ENCODE data around the gene GRM7.
A peak's percentile ranks its signal among the peaks of the same experiment; 100 is the strongest.

The GRM7 gene

DNA sequence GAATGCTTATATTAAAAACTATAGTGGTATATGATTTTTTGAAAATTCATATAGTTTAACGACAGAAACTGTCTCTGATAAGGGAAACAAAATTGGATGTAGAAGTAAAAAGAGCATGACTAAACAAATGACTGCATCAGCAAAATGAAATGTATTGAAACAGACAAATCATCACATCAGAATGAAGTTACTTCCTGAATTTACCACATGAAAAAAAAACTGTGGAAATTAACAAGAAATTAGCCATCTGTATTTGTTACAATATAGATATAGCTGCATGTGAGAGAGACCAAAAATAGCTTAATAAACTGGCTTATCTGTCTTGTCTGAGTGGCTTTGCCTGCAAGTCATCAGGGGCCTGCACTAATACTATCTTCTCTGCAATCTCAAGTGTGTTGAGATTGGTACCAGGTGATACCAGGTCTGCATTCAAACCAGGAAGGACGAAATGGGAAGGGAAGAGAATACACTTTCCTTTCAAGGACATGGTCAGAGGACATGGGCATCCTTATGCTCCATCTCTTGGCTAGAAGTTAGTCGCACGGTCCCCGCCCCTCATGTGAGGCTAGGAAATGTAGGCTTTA lies 388.7 kb downstream of the GRM7 start:
- peak; percentile 0 for DNase-seq

DNA sequence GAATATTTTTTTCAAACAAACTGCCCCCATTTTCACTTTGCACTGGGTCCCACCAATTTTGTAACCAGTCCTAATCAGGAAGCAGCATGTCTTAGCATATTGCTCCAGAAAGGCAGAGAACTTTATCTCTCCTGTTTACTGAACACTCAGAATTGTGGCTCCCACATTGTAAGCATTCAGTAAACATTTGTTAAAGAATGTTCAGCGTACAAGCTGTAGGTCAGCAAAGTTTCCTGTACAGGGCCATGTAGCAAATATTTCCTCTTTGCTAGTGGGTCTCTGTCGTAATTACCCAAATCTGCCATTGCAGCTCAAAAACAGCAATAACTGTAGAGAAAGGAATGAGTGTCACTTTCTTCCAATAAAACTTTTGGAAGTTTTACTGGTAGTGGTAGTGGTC lies 393.3 kb downstream of the GRM7 start:
- DNase-seq = no peak

DNA sequence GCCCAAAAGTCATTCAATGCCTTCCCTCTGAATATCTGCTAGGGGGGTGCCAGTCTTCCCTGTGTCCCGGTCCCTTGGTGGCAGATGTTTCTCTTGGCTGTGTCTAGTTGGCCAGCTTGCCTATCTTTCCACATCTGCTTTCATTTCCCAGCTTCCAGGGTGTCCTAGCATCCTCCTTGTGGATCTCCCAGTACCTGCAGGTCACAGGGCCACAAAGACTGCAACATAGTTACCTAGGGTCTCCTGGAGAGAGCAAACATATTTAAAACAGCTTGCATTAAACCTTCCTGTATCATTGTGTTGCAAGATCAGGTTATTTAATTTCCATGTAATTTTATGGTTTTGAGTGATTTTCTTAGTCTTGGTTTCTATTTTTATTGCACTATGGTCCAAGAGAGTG lies 400.1 kb downstream of the GRM7 start:
- DNase-seq = no peak

DNA sequence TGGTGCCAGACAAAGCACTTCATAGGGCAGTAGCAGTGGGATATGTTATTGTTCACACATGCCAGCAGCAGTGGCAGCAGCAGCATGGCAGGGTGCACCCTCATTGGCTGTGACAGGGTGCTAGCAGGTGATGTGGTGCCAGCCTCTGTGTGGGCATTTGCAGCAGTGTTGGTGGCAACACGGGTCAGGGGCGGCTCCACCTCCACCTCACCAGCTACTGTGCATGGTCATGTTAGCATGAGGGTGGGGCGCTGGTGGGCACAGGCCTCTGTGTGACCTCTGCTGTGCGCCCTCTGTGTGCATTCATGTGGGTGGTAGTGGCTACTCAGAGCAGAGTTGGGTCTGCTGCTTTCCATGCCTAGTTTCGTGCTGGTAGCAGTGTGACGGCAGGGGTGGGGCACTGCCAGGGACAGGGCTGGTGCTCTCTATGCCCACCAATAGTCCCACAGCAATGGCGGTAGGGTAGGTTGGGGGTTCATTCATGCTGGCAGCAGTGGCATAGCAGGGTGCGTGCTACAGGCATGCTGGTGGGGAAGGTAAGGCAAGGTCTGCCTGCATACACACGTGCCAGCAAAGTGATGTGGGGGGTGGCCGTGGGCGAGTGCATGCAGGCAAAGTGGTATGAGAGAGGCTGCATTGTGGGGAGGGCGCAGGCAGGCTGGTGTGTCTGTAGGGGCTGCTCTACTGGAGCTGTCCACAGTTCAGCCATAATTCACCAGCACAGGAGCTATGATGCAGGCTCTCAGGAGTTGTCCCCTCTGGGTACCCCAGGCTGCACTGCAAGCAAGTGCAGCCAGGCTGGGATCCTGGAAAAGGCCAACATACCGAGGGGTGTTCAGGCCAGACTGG lies 402.7 kb downstream of the GRM7 start:
- DNase-seq = no peak

DNA sequence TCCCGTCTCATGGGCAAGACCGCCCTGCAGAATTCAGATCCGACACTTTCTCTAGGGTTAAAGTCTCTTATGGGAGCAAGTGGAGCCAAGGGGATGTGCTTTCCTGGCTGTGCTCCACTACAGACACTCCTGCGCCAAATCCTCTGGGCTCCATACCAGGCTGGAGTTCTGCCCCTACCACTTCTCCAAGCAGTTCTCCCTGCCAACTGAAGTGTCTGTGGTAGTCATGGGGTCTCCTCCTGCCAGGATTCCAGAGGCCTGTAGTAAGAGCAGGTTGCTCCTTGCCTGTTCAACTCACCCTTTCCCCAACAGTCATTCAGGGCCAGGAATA lies 403.2 kb downstream of the GRM7 start:
- no peak for DNase-seq

DNA sequence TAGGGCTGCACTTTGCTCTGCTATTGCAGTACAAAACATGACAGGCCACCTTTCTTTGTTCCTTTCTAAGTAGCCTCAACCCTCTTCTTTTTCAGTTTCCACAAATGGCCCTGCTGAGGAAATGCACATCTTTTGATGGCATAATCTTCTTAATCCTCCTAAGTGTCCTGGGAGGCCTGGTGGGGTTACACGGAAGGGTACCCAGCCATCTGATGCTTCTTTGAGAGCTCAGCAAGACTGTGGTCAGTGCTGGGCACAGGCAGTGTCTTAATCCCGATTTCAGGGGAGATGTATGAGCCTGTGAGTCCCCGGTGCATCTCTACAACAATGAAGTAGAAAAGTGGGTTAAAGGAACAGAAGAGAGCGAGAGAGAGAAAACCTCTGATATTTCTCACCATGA lies 404.8 kb downstream of the GRM7 start:
- DNase-seq = no peak

DNA sequence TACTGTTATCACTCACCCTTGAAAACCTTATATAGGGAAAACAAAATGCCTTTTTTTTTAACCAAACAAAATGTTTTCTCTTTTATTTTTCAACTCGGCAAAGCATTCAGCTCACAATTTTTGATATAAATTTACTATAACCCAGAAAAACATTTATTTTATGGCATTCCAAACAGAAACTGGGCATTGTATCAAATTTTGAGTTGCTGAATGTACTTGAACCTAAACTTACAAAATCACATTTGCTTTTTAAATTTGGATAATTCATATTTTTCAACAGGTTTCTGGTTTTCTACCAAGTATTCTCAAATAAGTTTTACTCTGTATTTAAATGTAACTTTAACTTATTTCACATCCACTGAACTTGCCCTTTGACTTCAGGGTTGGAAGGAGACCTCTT lies 405.6 kb downstream of the GRM7 start:
- no peak for DNase-seq

DNA sequence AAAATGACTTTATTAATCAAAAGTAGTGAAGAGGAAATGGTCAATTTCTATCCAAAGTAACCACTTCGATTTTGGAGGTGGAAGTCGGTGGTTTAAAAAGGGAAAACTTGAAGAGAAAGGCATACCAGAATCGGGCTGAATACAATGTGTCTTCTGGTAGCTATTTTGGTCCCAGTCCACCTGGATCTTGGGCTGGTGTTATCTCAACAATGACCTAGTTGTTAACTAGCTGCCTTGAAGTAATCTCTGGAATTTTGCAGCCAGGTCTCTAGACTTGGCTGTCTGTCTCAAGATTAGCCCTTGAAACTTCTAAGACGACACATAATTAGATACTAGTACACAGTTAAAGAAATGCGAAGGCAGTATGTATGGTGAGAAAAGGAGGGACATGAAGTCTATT lies 409.8 kb downstream of the GRM7 start:
- no peak for DNase-seq

DNA sequence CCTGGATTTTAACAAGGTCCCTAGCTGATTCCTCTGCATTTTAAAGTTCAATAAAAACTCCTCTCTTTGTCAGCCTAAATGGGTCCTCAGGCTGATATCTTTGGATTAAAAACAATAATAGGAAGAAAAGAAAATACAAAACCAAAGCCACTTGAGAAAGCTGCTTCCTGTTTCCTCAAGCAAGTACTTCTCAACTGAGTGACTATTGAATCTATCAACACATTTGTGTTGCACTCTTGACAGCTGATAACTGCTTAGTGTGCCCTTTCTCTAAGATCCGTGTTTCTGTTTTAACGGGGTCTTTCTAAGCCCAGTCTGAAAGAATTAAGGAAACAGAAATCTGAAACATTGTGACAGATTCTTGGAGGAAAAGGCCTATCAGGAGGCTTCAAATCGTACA lies 410.7 kb downstream of the GRM7 start:
- DNase-seq = no peak

DNA sequence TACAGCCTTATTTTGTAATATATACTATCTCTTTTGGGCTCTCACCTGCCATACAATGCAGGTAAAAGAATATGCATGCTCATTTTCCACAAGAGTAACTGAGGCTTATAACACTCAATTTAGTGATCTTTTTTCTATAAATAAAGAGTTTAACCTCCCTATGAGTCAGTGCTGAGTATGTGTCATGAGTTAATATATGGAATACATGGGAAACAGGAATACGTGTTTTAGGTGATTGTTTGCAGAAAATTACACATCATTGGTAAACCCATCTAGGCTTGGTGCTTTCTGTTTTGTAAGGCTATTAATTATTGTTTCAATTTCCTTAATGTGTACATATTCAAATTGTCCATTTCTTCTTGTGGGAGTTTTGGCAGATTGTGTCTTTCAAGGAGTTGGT lies 411.3 kb downstream of the GRM7 start:
- DNase-seq = no peak

DNA sequence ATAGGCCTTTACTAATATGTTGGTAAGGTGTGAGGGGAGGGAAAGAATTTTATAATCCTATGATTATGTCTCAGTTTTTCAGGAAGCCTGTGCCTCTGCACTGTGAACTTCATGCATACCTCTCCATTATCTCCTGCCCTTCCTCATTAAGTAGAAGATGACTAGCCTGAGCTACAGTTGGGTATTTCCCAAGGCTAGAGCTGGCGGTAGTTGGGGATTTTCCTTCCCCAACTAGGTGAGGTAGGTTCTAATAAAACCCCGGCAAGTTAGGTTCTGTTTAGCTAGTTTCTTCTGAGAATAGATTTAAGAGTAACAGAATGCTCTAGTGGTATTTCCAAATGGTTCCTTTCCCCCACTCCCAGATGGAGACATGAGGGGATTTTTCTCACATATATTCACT lies 414.5 kb downstream of the GRM7 start:
- DNase-seq = no peak

DNA sequence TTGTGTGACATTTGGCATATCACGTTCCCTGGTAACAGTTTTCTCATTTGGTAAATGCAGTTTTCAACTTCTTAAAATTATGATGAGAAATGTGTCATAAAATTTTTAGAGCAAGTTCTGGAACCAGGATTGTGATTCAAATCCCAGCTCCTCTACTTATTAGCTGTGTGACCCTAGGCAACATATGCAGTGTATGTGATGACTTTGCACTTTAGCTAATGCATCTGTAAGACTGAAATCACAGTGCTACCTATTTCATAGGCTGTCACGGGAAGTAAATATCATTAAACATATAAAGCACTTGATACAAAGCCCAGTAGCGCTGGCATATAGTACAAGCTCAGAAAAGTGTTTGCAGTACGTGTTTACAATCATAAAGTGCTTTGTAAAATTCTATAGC lies 419.4 kb downstream of the GRM7 start:
- no peak for DNase-seq

DNA sequence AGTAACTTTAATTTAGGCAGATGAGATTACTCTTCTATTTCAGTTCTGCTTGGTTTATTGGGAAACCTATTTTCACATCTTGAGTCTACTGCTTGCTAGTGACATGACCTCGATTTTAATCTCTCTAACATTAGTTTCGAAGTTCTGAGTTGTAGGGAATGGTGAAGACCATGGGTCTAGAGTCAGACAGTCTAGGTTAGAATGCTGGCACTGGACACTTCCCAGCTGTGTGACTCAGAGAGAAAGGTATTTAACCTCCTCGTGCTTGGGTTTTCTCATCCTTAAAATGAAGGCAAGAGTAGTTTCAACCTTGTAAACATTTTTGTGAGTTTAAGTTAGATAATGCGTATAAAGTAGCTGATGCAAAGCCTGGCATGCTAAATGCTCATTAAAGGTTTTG lies 422.1 kb downstream of the GRM7 start:
- no peak for DNase-seq

DNA sequence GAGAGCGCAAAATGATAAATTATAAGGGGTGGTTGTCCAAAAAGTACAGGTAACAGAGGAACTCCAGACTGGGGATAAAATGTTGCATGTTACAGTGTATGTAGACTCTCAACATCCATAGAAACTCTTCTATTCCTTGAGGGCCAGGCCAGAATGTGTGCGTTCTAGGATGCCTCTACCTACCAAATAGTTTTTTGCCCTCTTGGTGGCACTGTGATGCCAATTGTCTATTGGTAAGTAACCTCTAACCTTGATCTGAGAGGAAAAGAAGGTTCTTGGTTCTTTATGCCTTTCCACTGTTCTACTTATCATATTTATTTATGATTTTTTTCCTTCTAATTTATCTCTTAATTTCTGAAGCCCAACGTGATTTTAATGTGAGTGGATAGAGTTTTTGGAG lies 424.6 kb downstream of the GRM7 start:
- no peak for DNase-seq

DNA sequence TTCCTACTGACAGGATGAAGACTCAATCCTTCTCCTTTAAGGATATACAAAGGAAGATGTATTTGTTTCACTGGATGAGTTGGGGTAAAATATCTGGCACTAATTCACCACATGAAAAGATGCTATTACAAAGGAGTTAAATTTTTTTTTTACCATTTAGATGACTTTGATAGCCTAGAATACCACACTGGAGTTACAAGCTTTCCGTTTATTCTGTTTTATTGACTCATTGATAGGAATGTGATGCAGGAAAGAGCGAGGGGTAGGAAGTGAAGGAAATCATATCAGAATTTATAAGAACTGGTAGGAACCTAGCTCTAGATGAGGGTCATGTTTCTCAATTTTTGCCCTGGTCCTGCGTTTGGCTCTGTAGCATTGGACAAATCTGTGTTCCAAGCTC lies 427.2 kb downstream of the GRM7 start:
- DNase-seq = no peak

DNA sequence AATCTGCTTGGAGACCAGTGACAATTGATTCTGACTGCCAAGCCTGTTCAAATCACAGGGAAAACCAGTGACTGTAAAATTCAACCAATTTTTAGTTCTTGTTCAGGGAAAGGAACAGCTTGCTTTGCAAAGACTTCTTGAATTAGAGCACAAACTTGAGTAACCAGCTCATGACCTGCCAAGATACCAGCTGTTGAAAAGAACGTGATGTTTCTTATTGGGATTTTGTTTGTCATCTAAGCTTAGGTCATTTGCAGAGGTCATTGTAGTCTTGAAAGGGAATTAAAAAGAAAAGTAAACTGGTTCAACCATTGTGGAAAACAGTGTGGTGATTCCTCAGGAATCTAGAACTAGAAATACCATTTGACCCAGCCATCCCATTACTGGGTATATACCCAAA lies 428.2 kb downstream of the GRM7 start:
- DNase-seq = no peak

DNA sequence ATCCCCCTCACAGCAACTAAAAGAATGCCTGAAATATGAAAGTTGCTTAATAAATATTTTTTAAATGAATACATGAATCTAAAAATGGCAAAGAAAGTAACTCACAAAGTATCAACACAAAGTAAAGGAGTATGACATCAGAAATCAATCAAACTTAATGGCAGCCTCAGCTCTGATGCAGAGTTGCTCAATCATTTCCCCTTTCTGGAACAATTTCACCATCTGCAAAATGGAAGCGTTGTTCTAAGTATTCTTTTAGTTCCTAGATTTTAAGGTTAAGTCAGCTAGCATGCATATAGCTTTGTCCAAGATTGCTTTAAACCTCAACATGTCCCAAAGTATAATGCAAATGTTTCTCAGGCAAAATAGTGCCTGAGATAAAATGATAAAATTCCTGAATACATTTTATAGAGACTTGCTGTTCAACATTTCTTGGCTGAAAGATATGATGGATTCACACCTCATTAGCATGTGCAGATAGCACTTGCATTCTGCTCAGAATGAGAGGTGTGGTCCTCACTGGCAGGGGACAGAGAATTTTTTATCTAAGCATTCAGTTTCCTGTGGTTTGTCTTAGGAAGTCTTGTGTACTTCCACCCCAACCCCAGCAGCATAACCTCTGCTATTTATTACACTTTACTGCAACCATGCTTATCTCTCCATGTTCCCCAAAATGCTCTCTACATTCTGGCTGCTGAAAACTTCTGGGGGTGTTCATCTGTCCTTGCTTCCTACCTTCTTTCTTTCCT lies 429.3 kb downstream of the GRM7 start:
- peak; percentile 8 for DNase-seq

DNA sequence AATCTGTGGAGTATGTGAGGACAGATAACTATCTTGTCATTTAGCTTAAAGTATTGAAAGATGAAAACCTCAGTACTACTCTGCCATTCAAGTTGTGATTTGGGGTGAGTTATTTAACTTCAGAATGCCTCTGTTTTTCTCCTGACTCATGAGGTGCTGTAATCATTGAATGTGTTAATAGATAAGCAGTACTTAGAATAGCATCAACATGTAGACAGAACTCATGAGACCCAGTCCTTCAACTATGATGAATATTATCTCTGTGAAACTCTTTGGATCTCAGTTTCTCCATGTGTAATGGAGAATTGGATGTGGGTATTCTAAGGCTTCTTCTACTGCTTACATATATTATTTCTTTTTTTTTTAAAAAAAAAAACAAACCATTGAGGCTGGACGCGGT lies 431.4 kb downstream of the GRM7 start:
- no peak for DNase-seq

DNA sequence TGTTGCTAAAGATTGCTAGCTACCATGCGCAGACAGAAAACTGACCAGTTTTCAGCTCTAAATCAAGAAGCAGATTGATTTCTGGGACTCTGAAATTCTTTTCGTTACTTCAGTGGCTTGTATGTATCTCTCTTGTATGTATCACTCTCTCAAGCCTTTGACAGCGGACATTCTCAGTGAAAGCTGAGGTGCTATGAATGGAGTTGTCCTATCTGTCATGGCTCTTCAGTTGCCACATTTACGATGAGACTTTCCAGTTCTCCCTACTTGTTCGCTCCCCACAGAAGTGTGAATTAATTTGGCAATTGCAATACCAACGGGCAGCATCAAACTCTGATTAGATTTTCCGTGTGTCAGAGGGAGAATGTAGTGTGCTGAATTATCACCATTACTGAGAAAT lies 432.4 kb downstream of the GRM7 start:
- no peak for DNase-seq

DNA sequence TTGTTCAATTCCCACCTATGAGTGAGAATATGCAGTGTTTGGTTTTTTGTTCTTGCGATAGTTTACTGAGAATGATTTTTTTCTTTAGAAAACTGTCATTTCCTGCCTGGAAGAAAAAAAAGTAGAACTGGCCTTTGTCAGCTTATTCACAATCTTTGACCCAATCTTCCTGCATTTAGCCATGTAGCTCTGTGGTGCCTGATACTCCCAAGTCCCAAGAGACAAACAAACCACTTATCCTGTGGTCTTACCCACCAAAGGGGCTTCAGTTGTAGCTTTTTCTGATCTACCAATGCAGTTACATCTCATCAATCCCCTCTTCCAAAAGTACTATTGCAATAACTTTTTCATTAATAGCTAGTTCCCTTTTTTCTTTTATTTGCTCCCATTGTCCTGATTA lies 444.6 kb downstream of the GRM7 start:
- DNase-seq = no peak

DNA sequence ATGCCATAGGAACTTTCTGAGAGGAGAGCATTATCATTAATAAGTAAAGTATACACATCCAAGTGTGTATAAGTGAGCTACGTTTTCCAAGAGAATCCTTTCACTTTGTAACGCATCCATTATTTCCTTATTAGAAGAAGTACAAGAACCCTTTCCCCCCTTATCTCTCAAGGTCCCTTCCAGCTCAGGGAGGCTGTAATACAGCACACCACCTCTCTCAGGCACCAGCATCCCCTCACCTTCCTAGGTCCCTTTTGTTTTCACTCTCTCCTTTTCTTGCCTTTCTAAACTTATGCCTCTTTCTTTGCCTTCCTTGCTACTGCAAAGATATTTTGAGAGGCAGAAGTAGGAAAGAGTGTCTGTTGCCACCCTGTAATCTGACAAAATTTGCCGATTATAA lies 446.0 kb downstream of the GRM7 start:
- DNase-seq = no peak

DNA sequence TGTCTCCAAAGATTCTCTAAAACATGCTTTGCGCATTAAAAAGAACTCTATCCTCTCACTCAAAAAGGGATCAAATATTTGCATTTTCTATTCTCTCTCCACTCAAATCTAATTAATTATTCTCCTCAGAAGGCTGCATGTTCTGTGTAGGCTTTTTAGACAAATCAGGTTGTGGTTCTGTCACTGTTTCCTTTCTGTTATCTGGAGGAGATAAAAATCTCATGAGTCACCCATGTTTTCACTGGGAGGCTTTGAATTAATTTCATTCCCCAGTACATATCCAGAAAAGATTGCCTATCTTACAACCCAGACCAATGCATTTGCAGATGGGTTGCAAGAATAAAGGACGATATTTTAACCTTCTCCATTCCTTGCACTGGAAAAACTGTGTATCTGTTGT lies 446.5 kb downstream of the GRM7 start:
- DNase-seq = peak; percentile 36

DNA sequence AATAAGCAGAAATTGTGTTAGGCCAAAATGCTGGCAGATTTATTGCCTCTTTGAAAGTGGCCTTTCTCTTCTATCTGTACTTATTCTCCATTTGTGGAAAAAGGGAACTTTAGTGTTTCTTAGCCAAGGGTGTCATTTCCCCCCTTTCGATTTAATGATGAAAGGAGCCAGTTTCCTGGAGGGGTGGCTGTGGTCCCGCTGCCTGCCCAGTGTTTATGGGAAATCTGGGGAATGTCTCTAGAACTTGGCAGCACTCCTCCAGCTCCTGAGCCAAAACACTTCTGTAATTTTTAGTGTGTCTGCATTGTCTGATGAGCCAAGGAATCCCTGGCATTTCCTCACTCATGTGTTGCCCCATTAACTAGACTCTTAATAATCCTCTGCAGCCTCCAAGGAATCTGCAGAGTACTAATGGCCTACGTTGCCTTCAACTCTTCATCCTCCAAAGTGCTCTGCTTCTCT lies 448.8 kb downstream of the GRM7 start:
- DNase-seq = peak; percentile 87

DNA sequence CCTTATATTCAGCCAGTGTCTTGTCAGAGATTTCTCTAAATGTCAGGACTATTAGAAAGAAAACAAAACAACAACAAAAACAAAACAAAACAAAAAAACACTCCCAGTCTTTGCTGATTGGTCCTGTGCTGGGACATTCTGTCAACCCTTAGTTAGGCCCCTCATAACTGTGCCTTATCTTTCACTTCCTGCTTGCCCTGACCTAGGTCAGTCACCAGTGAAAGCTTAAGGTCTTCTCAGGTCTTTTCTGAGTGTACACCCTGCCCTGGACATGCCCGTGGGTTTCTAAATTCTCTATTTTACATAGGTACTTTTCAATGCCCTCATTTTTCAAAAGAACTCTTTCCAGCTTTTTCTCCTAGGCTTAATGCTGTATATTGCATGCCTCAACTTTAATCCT lies 454.1 kb downstream of the GRM7 start:
- no peak for DNase-seq
